Suprapubic skin (tissue), 4 donors: ENCODE data around the gene BMPER. TPM values are rescaled to one million over a fixed set of nuclear protein-coding genes. Genes with fewer than 3 reads are reported as not detected.

Experiments
- DNase-seq, 2 donors: peaks; one replicate each; pipeline ENCODE4 v3.0.0-alpha.2; 2019; ENCODE audit warnings: low spot score in 2 of 2
- H3K27ac ChIP-seq: fragments of 200-600 bp; sonication (generic); one replicate; pipeline ENCODE4 v1.5.1; 2019
- H3K27me3 ChIP-seq: fragments of 200-600 bp; sonication (generic); one replicate; pipeline ENCODE4 v1.5.1; 2019
- H3K36me3 ChIP-seq: fragments of 200-600 bp; sonication (generic); one replicate; pipeline ENCODE4 v1.5.1; 2019
- H3K4me1 ChIP-seq: fragments of 200-600 bp; sonication (generic); one replicate; pipeline ENCODE4 v1.5.1; 2019
- H3K4me3 ChIP-seq: fragments of 200-600 bp; sonication (generic); one replicate; pipeline ENCODE4 v1.5.1; 2019; ENCODE audit warnings: mild to moderate bottlenecking
- H3K9me3 ChIP-seq: fragments of 200-600 bp; sonication (generic); one replicate; pipeline ENCODE4 v1.5.1; 2019
- EP300 ChIP-seq: sonication (generic); formaldehyde crosslinking; IDR thresholded peaks from one replicate; pipeline ENCODE4 v1.6.1; 2017; ENCODE audit warnings: antibody characterized with exemption
- POLR2A ChIP-seq, 2 donors: fragments of 450-650 bp; IDR thresholded peaks; one replicate each; pipeline ENCODE4 v1.6.1; 2017; ENCODE audit warnings: antibody characterized with exemption in 2 of 2, mild to moderate bottlenecking in 2 of 2, moderate library complexity in 2 of 2
- POLR2AphosphoS5 ChIP-seq, 3 donors: sonication (generic); formaldehyde crosslinking; IDR thresholded peaks; one replicate each; pipeline ENCODE4 v1.6.1; 2017; ENCODE audit warnings: antibody characterized with exemption in 3 of 3
- WGBS: methylation state at CpG from one replicate; pipeline ENCODE4 v1.1.5; 2018; 5-methylcytosine and 5-hydroxymethylcytosine counted together
- total RNA-seq, 4 donors: library from RNA; depleted of rRNA; stranded (reverse); fragments of >200 nt; gene quantifications; one replicate each; pipeline ENCODE4 v1.1.0, GENCODE V29; 2016
- TF ChIP-seq, protein P1 (sequence below), 2 donors: fragments of 200-600 bp in 1 of 2; fragments of 450-650 bp in 1 of 2; sonication (generic) in 1 of 2; IDR thresholded peaks; one replicate each; pipeline ENCODE4 v1.5.1; 2016 to 2019; ENCODE audit warnings: antibody characterized with exemption in 2 of 2, mild to moderate bottlenecking in 1 of 2, moderate library complexity in 1 of 2

Gene BMPER
- total RNA-seq, 4 donors from 2014 or later: 0.52 to 7.2 (median 1.2) TPM

DNA sequence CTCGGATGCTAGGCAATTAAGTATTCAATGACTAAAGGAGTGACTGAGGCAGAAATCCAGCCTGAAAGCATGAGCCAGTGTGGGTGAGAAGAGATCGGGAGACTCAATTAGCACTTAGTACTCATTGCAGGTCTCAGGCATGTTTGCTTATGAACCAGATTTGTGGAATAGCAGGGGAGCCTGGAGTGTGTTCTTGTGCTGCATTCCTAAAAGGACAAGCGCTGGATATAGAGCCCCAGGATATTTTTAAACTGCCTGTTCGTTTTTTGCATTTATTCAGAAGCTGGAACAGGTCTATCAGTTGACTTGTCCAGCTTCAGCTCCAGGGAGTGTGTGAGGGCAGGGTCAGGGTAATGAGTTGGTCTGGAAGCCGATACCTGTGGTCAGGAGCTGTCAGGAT lies 120.3 kb downstream of the BMPER start:
- TF ChIP-seq POLR2A (IDR thresholded peaks at IDR 0.05) (no peak), POLR2AphosphoS5 (IDR thresholded peaks at IDR 0.05) (no peak), EP300 (no peak)
- TF ChIP-seq, protein P1, sequence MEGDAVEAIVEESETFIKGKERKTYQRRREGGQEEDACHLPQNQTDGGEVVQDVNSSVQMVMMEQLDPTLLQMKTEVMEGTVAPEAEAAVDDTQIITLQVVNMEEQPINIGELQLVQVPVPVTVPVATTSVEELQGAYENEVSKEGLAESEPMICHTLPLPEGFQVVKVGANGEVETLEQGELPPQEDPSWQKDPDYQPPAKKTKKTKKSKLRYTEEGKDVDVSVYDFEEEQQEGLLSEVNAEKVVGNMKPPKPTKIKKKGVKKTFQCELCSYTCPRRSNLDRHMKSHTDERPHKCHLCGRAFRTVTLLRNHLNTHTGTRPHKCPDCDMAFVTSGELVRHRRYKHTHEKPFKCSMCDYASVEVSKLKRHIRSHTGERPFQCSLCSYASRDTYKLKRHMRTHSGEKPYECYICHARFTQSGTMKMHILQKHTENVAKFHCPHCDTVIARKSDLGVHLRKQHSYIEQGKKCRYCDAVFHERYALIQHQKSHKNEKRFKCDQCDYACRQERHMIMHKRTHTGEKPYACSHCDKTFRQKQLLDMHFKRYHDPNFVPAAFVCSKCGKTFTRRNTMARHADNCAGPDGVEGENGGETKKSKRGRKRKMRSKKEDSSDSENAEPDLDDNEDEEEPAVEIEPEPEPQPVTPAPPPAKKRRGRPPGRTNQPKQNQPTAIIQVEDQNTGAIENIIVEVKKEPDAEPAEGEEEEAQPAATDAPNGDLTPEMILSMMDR (IDR thresholded peaks at IDR 0.05): no peak
- DNase-seq: no peak
- Histone ChIP-seq H3K4me1 (no peaks in the 10 kb centered on the region), H3K36me3 (no peaks in the 10 kb centered on the region), H3K27ac (no peak overlapping the region), H3K27me3 (no peaks in the 10 kb centered on the region), H3K4me3 (no peak overlapping the region), H3K9me3 (no peaks in the 10 kb centered on the region)
- WGBS: 67% methylated on average over 5 of the region's 5 CpGs

DNA sequence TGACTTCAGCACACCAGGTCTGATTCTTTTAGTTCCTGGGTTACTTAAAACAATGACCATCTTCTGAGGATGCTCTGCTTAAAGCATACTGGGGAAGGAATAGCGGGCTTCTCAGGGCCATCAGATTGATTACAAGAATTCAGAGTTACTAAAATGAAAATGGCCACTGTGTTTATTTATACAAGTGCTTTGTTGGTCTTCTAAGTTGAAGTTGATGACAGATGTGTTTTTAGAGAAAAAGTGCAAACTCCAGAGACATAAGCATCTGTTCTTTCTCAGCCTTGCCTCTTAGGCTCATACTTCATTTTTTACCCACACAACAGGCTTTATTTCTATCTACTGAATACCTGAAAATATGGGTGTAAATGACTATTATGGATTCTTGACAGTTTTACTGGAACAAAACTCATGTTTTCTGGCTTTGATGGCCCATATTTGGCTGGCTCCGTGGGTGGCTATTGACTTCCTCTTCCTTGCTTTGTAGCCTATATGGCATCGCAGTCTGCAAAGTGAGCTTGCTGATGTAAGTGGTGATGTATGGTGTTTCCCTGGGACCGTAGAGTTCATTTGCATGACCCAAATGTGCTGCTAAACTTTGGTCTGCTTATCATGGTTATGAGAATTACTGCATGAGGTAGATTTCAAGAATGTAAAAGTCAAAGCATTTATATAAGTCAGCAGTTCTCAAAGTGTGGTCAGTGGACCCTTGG lies 121.3 kb downstream of the BMPER start:
- WGBS: 69% methylated on average over 4 of the region's 4 CpGs
- Histone ChIP-seq H3K27ac (no peak overlapping the region), H3K9me3 (no peaks in the 10 kb centered on the region)

DNA sequence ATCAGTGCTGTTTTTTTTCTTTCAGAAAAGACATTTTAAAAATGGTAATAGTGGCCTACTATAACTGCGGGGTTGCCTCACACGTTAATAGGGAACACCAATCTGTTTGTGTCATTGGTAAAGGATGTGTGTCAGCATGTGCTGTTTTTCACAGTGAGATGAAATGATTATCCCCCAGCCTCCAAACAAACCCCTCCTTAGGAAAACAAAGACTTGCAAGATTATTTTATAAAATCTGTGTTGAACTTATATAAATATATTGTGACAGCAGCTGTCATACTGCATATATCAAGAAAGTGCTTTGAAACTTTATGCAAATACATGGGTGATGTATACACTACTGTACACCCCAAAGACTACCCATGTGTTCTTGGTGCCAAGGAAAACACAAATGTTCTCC lies 125.8 kb downstream of the BMPER start:
- H3K4me1 ChIP-seq: no peaks in the 10 kb centered on the region

More for the DNA sequence above, 121.3 kb downstream of the BMPER start:
- H3K36me3 ChIP-seq: no peaks in the 10 kb centered on the region
- no peaks in the 10 kb centered on the region for H3K4me1 ChIP-seq
- H3K4me3 ChIP-seq: no peak overlapping the region
- H3K27me3 ChIP-seq: no peaks in the 10 kb centered on the region
- DNase-seq: no peak
- no peak for TF ChIP-seq POLR2AphosphoS5 (IDR thresholded peaks at IDR 0.05)
- no peak for TF ChIP-seq EP300
- TF ChIP-seq, protein P1 (IDR thresholded peaks at IDR 0.05): no peak
- TF ChIP-seq POLR2A (IDR thresholded peaks at IDR 0.05): no peak

DNA sequence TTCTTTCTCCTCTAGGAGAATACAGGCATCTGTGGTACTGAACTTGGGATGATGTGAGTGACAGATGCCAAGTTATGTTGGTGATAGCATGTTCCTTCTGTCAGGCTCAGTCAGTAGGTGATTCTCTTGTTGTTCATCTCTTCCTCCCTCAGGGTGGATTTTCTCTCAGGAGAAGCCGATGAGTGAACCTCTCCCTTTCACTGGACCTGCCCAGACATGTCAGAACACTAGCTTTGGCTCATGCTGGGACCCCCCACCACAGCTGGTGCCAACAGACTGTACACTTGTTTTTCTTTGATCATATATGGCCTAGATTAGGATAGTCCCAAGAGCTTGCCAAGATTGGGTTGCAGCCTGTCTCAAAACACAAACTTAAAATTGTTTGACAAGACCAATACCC lies 129.4 kb downstream of the BMPER start:
- no peaks in the 10 kb centered on the region for H3K27me3 ChIP-seq
- H3K36me3 ChIP-seq: no peaks in the 10 kb centered on the region
- TF ChIP-seq POLR2AphosphoS5 (IDR thresholded peaks at IDR 0.05): no peak
- TF ChIP-seq EP300: no peak
- TF ChIP-seq, protein P1 (IDR thresholded peaks at IDR 0.05): no peak
- no peak for TF ChIP-seq POLR2A (IDR thresholded peaks at IDR 0.05)
- no peaks in the 10 kb centered on the region for H3K9me3 ChIP-seq
- no peak for DNase-seq
- 62% methylated on average over 1 of the region's 1 CpG for WGBS
- no peak overlapping the region for H3K27ac ChIP-seq
- H3K4me3 ChIP-seq: no peak overlapping the region
- no peaks in the 10 kb centered on the region for H3K4me1 ChIP-seq

More for the DNA sequence above, 125.8 kb downstream of the BMPER start:
- H3K9me3 ChIP-seq: no peaks in the 10 kb centered on the region
- WGBS: 92% methylated on average over 2 of the region's 2 CpGs
- TF ChIP-seq POLR2AphosphoS5 (IDR thresholded peaks at IDR 0.05): no peak
- no peak for TF ChIP-seq POLR2A (IDR thresholded peaks at IDR 0.05)
- TF ChIP-seq EP300: no peak
- TF ChIP-seq, protein P1 (IDR thresholded peaks at IDR 0.05): no peak
- no peaks in the 10 kb centered on the region for H3K27me3 ChIP-seq
- no peaks in the 10 kb centered on the region for H3K36me3 ChIP-seq
- no peak for DNase-seq
- no peak overlapping the region for H3K27ac ChIP-seq
- no peak overlapping the region for H3K4me3 ChIP-seq

DNA sequence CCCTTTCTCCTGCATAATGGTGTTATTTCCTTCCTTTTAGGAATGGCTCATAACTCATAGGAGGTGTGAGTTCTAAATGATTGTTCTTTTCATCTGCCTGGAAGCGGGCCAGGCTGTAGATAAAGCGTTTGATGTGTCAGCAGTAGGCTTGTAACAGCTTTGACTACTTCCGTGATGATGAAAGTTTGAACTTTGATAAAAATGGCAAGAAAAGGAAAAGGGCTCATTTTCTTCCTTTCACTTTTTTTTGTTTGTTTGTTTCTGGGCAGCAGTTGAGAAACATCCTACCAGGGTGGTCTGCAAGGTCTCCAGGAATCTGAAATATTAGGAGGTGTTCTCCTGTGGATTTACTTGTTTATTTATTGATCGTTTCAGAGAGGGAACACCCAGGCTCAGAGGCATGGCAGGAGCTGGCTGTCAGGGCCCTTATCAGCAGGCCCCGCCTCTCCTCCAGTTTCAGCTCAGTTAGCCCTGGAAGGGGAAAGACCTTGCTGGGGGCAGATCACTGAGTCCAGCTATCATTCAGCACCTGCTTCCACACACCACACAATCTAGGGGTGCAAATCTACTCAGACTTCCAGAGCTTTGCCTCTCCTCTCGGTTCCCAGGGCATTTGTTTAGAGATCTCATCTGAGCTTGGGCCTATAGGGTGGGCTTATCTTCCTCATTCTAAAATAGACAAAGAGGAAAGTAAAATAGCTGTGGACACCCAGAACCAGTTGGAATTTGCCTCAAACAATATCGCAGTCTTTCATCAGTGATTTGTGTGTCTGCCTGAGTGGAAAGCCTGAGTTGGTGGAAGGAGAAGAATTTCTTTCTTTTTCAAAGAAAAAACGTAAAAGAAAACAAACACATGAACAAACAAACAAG lies 130.9 kb downstream of the BMPER start:
- 58% methylated on average over 8 of the region's 8 CpGs for WGBS
- Histone ChIP-seq H3K4me1 (no peaks in the 10 kb centered on the region), H3K36me3 (no peaks in the 10 kb centered on the region), H3K9me3 (no peaks in the 10 kb centered on the region), H3K27me3 (no peaks in the 10 kb centered on the region), H3K4me3 (no peak overlapping the region), H3K27ac (no peak overlapping the region)
- no peak for DNase-seq
- TF ChIP-seq POLR2A (IDR thresholded peaks at IDR 0.05) (no peak), EP300 (no peak), POLR2AphosphoS5 (IDR thresholded peaks at IDR 0.05) (no peak)
- TF ChIP-seq, protein P1 (IDR thresholded peaks at IDR 0.05): no peak
